Uterus (tissue), 4 donors: Measurements from ENCODE around the gene ASXL3. TPM values are rescaled to one million over a fixed set of nuclear protein-coding genes. Genes with fewer than 3 reads are reported as not detected.

ENCODE experiments used
- DNase-seq, 2 donors: peaks; one replicate each; pipeline ENCODE4 v3.0.0-alpha.2; 2019 to 2020
- H3K27ac ChIP-seq, 2 donors: fragments of 200-600 bp; sonication (generic); 1 replicate in 1 of 2; 2 replicates in 1 of 2; pipeline ENCODE4 v1.5.1; 2016 to 2018
- H3K27me3 ChIP-seq, 2 donors: fragments of 200-600 bp; sonication (generic); one replicate each; pipeline ENCODE4 v1.5.1; 2018 to 2019; ENCODE audit warnings: control low read depth in 1 of 2
- H3K36me3 ChIP-seq, 2 donors: fragments of 200-600 bp; sonication (generic); one replicate each; pipeline ENCODE4 v1.5.1; 2019; ENCODE audit warnings: control low read depth in 1 of 2
- H3K4me1 ChIP-seq, 2 donors: fragments of 200-600 bp; sonication (generic); one replicate each; pipeline ENCODE4 v1.5.1; 2018 to 2019; ENCODE audit warnings: control low read depth in 1 of 2
- H3K4me3 ChIP-seq, 2 donors: fragments of 200-600 bp; sonication (generic); 1 replicate in 1 of 2; 2 replicates in 1 of 2; pipeline ENCODE4 v1.5.1; 2018 to 2019; ENCODE audit warnings: mild to moderate bottlenecking in 1 of 2
- H3K9me3 ChIP-seq, 2 donors: fragments of 200-600 bp; sonication (generic); one replicate each; pipeline ENCODE4 v1.5.1; 2019; ENCODE audit warnings: control low read depth in 1 of 2
- CTCF ChIP-seq, 4 experiments: fragments of 200-600 bp in 2 of 4; fragments of 450-650 bp in 2 of 4; sonication (generic) in 2 of 4; IDR thresholded peaks; one replicate each; pipeline ENCODE4 v1.5.1; 2016 to 2019; ENCODE audit warnings: antibody characterized with exemption in 4 of 4, mild to moderate bottlenecking in 2 of 4, moderate library complexity in 1 of 4
- POLR2A ChIP-seq, 2 donors: fragments of 450-650 bp; IDR thresholded peaks; one replicate each; pipeline ENCODE4 v1.6.1; 2016; ENCODE audit warnings: antibody characterized with exemption in 2 of 2, mild to moderate bottlenecking in 1 of 2, moderate library complexity in 1 of 2
- intact Hi-C: fragments of 100-400 bp; cut with DNase I; formaldehyde crosslinking; loops from one replicate; pipeline ENCODE4 v1.15.1; 2023; ENCODE audit warnings: low total_unique reads
- total RNA-seq, 4 donors: library from RNA; depleted of rRNA in 3 of 4; stranded (reverse); fragments of >200 nt in 3 of 4; gene quantifications; one replicate each; pipeline versions ENCODE4 v1.1.0 to v1.2.4, GENCODE V29; 2014 to 2023
- donor health status: DM: yes; HTN: yes; CAD: no.

Gene ASXL3
- total RNA-seq, 4 donors from 2014 or later = 1.0 to 25.0 (median 8.3) TPM

- intact Hi-C loops = no loop called here
- DNase-seq = no peak
- no peak overlapping the region for H3K4me3 ChIP-seq
- H3K4me1 ChIP-seq = no peaks in the 10 kb centered on the region
- no peak overlapping the region for H3K27ac ChIP-seq
- H3K36me3 ChIP-seq = no peaks in the 10 kb centered on the region
- no peaks in the 10 kb centered on the region for H3K27me3 ChIP-seq
- no peak for TF ChIP-seq CTCF (IDR thresholded peaks at IDR 0.05)
- TF ChIP-seq POLR2A (IDR thresholded peaks at IDR 0.05) = no peak
- no peaks in the 10 kb centered on the region for H3K9me3 ChIP-seq
Measured at GRCh38 chr18:33594799-33595198, 16.8 kb downstream of the ASXL3 start.

- TF ChIP-seq POLR2A (IDR thresholded peaks at IDR 0.05) (no peak), CTCF (IDR thresholded peaks at IDR 0.05) (no peak)
- Histone ChIP-seq H3K27me3 (no peaks in the 10 kb centered on the region), H3K27ac (no peak overlapping the region), H3K4me3 (no peak overlapping the region), H3K4me1 (no peaks in the 10 kb centered on the region), H3K9me3 (no peaks in the 10 kb centered on the region), H3K36me3 (no peaks in the 10 kb centered on the region)
- no peak for DNase-seq
- intact Hi-C loops = no loop called here
Measured at GRCh38 chr18:33596178-33596854, 18.3 kb downstream of the ASXL3 start.

GRCh38 chr18:33600846-33601245 lies 22.8 kb downstream of the ASXL3 start:
- Histone ChIP-seq H3K27ac (no peak overlapping the region), H3K4me3 (no peak overlapping the region), H3K4me1 (no peaks in the 10 kb centered on the region), H3K9me3 (no peaks in the 10 kb centered on the region), H3K36me3 (no peaks in the 10 kb centered on the region), H3K27me3 (no peaks in the 10 kb centered on the region)
- DNase-seq = no peak
- intact Hi-C loops = no loop called here
- TF ChIP-seq POLR2A (IDR thresholded peaks at IDR 0.05) (no peak), CTCF (IDR thresholded peaks at IDR 0.05) (no peak)

GRCh38 chr18:33603454-33603853 lies 25.4 kb downstream of the ASXL3 start:
- no peaks in the 10 kb centered on the region for H3K27me3 ChIP-seq
- H3K4me1 ChIP-seq = no peaks in the 10 kb centered on the region
- no peaks in the 10 kb centered on the region for H3K9me3 ChIP-seq
- H3K27ac ChIP-seq = no peak overlapping the region
- no peak overlapping the region for H3K4me3 ChIP-seq
- TF ChIP-seq POLR2A (IDR thresholded peaks at IDR 0.05) = no peak
- no peak for TF ChIP-seq CTCF (IDR thresholded peaks at IDR 0.05)
- intact Hi-C loops = no loop called here
- no peak for DNase-seq
- H3K36me3 ChIP-seq = no peaks in the 10 kb centered on the region

- DNase-seq = no peak
- no peak overlapping the region for H3K27ac ChIP-seq
- H3K4me3 ChIP-seq = no peak overlapping the region
- H3K9me3 ChIP-seq = no peaks in the 10 kb centered on the region
- H3K27me3 ChIP-seq = no peaks in the 10 kb centered on the region
- H3K4me1 ChIP-seq = no peaks in the 10 kb centered on the region
- TF ChIP-seq CTCF (IDR thresholded peaks at IDR 0.05) = no peak
- TF ChIP-seq POLR2A (IDR thresholded peaks at IDR 0.05) = no peak
- H3K36me3 ChIP-seq = no peaks in the 10 kb centered on the region
- intact Hi-C loops = no loop called here
Measured at GRCh38 chr18:33605250-33605649, 27.2 kb downstream of the ASXL3 start.
